Measurements from ENCODE around the gene VAMP1.
A peak's percentile ranks its signal among the peaks of the same experiment; 100 is the strongest.
"Not testable (repeated sequence)": the region's sequence is repeated elsewhere in the genome, so short reads cannot be mapped to it uniquely, and the experiment has no call there.

Gene VAMP1

GRCh38 chr12:6469609-6470374, 685 bp downstream of the VAMP1 start:
- no peak for DNase-seq

- DNase-seq = no peak
Measured at GRCh38 chr12:6469092-6469491, 1.4 kb downstream of the VAMP1 start.

- DNase-seq = no peak
Measured at GRCh38 chr12:6468283-6468575, 2.2 kb downstream of the VAMP1 start.

GRCh38 chr12:6467571-6468282, 2.8 kb downstream of the VAMP1 start:
- not testable (repeated sequence) for DNase-seq

GRCh38 chr12:6466751-6467150, 3.7 kb downstream of the VAMP1 start:
- not testable (repeated sequence) for DNase-seq

- DNase-seq = no peak
Measured at GRCh38 chr12:6466184-6466573, 4.3 kb downstream of the VAMP1 start.

- peak; percentile 36 for DNase-seq
Measured at GRCh38 chr12:6465467-6466183, 4.9 kb downstream of the VAMP1 start.

- DNase-seq = no peak
Measured at GRCh38 chr12:6464531-6464930, 5.9 kb downstream of the VAMP1 start.

- DNase-seq = no peak
Measured at GRCh38 chr12:6463858-6464257, 6.6 kb downstream of the VAMP1 start.

GRCh38 chr12:6463216-6463615, 7.3 kb downstream of the VAMP1 start:
- DNase-seq = no peak

GRCh38 chr12:6462234-6462995, 8.1 kb downstream of the VAMP1 start:
- DNase-seq = no peak

- DNase-seq = no peak
Measured at GRCh38 chr12:6461401-6462233, 8.9 kb downstream of the VAMP1 start.

GRCh38 chr12:6460751-6461371, 9.6 kb downstream of the VAMP1 start:
- no peak for DNase-seq

GRCh38 chr12:6459004-6459337, 11.5 kb downstream of the VAMP1 start:
- DNase-seq = no peak

GRCh38 chr12:6458281-6459003, 12.0 kb downstream of the VAMP1 start:
- no peak for DNase-seq

GRCh38 chr12:6457220-6457945, 13.1 kb downstream of the VAMP1 start:
- no peak for DNase-seq

GRCh38 chr12:6452944-6453630, 17.4 kb downstream of the VAMP1 start:
- DNase-seq = no peak

- no peak for DNase-seq
Measured at GRCh38 chr12:6452245-6452943, 18.1 kb downstream of the VAMP1 start.
